Esophagus squamous epithelium (tissue), 5 donors: ENCODE data around the gene TMEM100. TPM values are rescaled to one million over a fixed set of nuclear protein-coding genes. Genes with fewer than 3 reads are reported as not detected.

ENCODE experiments used
- DNase-seq: peaks from one replicate; lab custom pipeline; 2025; lab: John Stamatoyannopoulos, UW
- H3K27ac ChIP-seq, 4 donors: fragments of 200-600 bp; sonication (generic); one replicate each; pipeline ENCODE4 v1.5.1; 2016 to 2019; ENCODE audit warnings: mild to moderate bottlenecking in 1 of 4
- H3K27me3 ChIP-seq, 4 donors: fragments of 200-600 bp; sonication (generic); 1 replicate in 3 of 4; 2 replicates in 1 of 4; pipeline versions ENCODE4 v1.5.1 to v1.6.0; 2017 to 2021; ENCODE audit warnings: antibody characterized with exemption in 1 of 4
- H3K36me3 ChIP-seq, 3 donors: fragments of 200-600 bp; sonication (generic); one replicate each; pipeline ENCODE4 v1.5.1; 2016 to 2019
- H3K4me1 ChIP-seq, 3 donors: fragments of 200-600 bp; sonication (generic); one replicate each; pipeline ENCODE4 v1.5.1; 2017 to 2019
- H3K4me3 ChIP-seq, 4 donors: fragments of 200-600 bp; sonication (generic); 1 replicate in 3 of 4; 2 replicates in 1 of 4; pipeline ENCODE4 v1.5.1; 2016 to 2019; ENCODE audit warnings: mild to moderate bottlenecking in 2 of 4, moderate library complexity in 1 of 4
- H3K9me3 ChIP-seq, 3 donors: fragments of 200-600 bp; sonication (generic); one replicate each; pipeline ENCODE4 v1.5.1; 2016 to 2019
- POLR2A ChIP-seq, 4 donors: fragments of 450-650 bp; IDR thresholded peaks; one replicate each; pipeline ENCODE4 v1.6.1; 2017; ENCODE audit warnings: antibody characterized with exemption in 4 of 4, mild to moderate bottlenecking in 4 of 4, moderate library complexity in 3 of 4
- WGBS, 2 donors: methylation state at CpG; one replicate each; pipeline ENCODE4 v1.1.5; 2018; 5-methylcytosine and 5-hydroxymethylcytosine counted together
- intact Hi-C: fragments of 100-400 bp; cut with DNase I; formaldehyde crosslinking; loops from one replicate; pipeline ENCODE4 v1.15.0; 2022
- total RNA-seq, 4 donors: library from RNA; depleted of rRNA; stranded (reverse); fragments of >200 nt; gene quantifications; one replicate each; pipeline ENCODE4 v1.1.0, GENCODE V29; 2016
- TF ChIP-seq, protein P1 (sequence below), 6 experiments: fragments of 450-650 bp in 4 of 6; fragments of 200-600 bp in 2 of 6; sonication (generic) in 2 of 6; IDR thresholded peaks; one replicate each; pipeline ENCODE4 v1.5.1; 2016 to 2019; ENCODE audit warnings: antibody characterized with exemption in 6 of 6, mild to moderate bottlenecking in 4 of 6, moderate library complexity in 4 of 6
- donor health status: DM: yes; HTN: yes; CAD: no.

The TMEM100 gene, protein sequence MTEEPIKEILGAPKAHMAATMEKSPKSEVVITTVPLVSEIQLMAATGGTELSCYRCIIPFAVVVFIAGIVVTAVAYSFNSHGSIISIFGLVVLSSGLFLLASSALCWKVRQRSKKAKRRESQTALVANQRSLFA
- total RNA-seq, result 1 to 10 TPM in 3 of 4 donors, not detected in 1; 1.1 to 7.8 (median 3.1) TPM

DNA sequence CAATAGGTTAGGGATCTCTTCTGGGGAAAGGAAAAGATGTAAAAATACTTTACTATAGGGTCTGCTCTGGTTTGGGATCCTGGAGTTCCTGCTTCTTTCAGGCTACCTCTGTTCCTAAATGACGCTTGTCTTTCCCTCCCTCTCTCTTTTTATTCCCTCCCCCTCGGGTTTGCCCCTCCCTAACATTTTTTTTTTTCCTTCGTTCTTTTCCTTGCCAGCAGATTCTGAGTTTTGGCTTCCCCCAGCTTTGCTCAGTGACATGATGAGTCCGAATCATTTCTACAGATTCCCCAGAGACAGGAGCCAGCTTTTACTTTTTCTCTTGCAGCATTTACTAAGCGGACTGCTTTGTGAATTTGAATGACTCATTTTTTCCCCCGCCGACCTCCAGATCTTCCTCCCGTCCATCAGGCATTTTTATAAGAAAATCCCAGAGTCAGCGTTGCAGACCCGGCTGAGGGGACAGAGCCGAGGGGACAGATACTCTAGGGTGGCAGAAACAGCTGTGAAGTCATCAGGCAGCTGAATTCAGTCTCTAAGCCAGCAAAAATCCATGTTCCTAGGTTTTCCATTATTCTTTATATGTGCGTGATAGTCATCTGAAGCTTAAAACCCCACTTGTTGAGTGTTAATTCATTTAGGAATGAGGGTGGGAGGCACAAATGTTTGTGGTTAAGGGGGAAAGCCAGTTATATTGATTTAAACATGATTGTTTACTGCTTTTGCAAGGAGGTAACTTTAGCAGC is at the start of gene TMEM100:
Gene TMEM100 (minus strand): TSS at position 123 of the 746 bp plus-strand sequence. CDS start 1,794 bp downstream, outside the sequence.
- H3K36me3 ChIP-seq, result no peaks in the 10 kb centered on the region
- peak within 1 kb of the TSS; percentile 60 to 88 (median 74) for H3K27ac ChIP-seq
- H3K9me3 ChIP-seq, result no peaks in the 10 kb centered on the region
- intact Hi-C loops, result no loop called here
- no peak for DNase-seq
- TF ChIP-seq, protein P1, sequence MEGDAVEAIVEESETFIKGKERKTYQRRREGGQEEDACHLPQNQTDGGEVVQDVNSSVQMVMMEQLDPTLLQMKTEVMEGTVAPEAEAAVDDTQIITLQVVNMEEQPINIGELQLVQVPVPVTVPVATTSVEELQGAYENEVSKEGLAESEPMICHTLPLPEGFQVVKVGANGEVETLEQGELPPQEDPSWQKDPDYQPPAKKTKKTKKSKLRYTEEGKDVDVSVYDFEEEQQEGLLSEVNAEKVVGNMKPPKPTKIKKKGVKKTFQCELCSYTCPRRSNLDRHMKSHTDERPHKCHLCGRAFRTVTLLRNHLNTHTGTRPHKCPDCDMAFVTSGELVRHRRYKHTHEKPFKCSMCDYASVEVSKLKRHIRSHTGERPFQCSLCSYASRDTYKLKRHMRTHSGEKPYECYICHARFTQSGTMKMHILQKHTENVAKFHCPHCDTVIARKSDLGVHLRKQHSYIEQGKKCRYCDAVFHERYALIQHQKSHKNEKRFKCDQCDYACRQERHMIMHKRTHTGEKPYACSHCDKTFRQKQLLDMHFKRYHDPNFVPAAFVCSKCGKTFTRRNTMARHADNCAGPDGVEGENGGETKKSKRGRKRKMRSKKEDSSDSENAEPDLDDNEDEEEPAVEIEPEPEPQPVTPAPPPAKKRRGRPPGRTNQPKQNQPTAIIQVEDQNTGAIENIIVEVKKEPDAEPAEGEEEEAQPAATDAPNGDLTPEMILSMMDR (IDR thresholded peaks at IDR 0.05), result no peak
- TF ChIP-seq POLR2A (IDR thresholded peaks at IDR 0.05), result peak in 2 of 4 donors; percentile 14 to 20
- peak within 1 kb of the TSS in 3 of 4 donors; percentile 35 to 53 (median 37) for H3K4me3 ChIP-seq
- H3K27me3 ChIP-seq, result no peaks in the 10 kb centered on the region
- H3K4me1 ChIP-seq, result peaks cover 4 to 42% (median 16%) of the 10 kb centered on the region in 3 donors
- WGBS, 2 donors, result 8 to 12% methylated on average over 12 of the region's 12 CpGs

DNA sequence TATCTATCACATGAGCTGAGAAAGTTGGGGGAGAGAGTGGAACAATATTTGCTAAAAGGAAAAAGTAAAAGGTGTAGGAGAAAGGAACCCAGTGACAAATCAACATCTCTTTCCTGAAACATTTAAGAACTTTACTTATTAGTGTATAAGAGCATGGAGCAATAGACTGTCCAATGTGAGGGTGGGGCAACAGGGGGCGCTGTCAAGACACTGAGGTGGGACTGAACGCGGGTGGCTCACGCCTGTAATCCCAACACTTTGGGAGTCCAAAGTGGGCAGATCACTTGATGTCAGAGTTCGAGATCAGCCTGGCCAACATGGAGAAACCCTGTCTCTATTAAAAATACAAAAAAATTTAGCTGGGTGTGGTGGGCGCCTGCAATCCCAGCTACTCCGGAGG is 49.4 kb upstream of the TMEM100 start:
- Histone ChIP-seq H3K27me3 (no peaks in the 10 kb centered on the region), H3K4me3 (no peak overlapping the region), H3K27ac (no peak overlapping the region), H3K36me3 (peaks cover 0 to 83% (median 4%) of the 10 kb centered on the region in 3 donors), H3K9me3 (no peaks in the 10 kb centered on the region), H3K4me1 (peaks cover 0 to 25% (median 11%) of the 10 kb centered on the region in 3 donors)
- 93% methylated on average over 7 of the region's 7 CpGs for WGBS, 2 donors
- no peak for DNase-seq
- intact Hi-C loops, result loop anchor here (5.0 kb wide), 1 partner anchor 245 kb away; no protein-coding TSS in a partner anchor
- TF ChIP-seq, protein P1 (IDR thresholded peaks at IDR 0.05), result peak in 1 of 6 experiments; percentile 5
- no peak for TF ChIP-seq POLR2A (IDR thresholded peaks at IDR 0.05)

DNA sequence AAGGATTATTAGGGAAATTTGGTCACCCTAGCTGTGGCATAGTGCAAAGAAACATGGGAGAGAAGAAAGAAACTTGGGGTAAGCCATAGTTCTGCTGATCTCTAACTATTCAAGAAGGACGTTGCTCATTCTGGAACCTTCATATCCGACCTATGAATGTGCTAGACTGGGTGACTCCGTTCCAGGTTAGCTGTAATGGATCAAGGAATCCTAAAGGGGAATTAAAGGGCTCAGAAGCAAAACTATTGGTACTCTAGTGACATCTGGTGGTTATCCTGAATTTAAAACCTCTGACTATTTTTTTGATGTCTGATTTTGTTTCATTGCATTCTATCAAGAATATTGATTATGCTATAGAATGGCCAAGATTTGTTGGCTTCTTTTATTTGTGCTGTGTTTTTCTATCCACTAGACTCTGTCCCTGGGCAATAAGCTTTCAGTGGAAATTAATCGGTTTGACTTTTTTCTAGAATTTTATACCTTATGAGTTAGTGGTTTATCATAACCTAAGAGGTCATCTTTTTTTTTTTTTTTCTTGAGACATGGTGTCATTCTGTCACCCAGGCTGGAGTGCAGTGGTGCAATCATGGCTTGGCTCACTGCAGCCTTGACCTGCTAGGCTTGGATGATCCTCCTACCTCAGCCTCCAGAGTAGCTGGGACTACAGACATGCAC is 47.7 kb upstream of the TMEM100 start:
- peak overlapping the region in 3 of 4 donors; percentile 24 to 76 (median 63) for H3K27ac ChIP-seq

DNA sequence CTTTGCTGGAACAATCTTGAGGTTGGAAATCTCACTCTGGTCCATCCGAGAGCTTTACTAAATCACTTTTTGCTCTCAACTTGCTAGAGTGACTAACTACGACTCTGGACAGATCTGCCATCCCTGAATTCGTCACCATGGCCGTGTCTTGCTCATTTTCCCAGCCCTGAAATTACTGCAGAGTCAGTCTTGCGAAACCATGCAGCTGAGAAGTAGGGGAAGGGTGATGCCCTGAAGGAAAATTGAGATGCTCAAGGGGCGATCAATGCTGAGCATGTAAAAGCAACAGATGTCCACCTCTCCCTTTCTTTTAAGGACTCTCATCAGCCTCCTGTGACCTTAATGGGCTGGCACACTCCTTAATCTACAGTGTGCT is 46.9 kb upstream of the TMEM100 start:
- no peak overlapping the region for H3K4me3 ChIP-seq
- no peaks in the 10 kb centered on the region for H3K27me3 ChIP-seq
- H3K36me3 ChIP-seq, result peaks cover 0 to 60% (median 4%) of the 10 kb centered on the region in 3 donors
- peak overlapping the region in 3 of 4 donors; percentile 24 to 76 (median 63) for H3K27ac ChIP-seq
- H3K4me1 ChIP-seq, result peaks cover 0 to 20% (median 11%) of the 10 kb centered on the region in 3 donors
- WGBS, 2 donors, result 51 to 56% methylated on average over 6 of the region's 6 CpGs
- no peaks in the 10 kb centered on the region for H3K9me3 ChIP-seq
- intact Hi-C loops, result no loop called here
- DNase-seq, result no peak
- TF ChIP-seq, protein P1 (IDR thresholded peaks at IDR 0.05), result no peak
- no peak for TF ChIP-seq POLR2A (IDR thresholded peaks at IDR 0.05)

More for the DNA sequence above, 47.7 kb upstream of the TMEM100 start:
- intact Hi-C loops, result loop anchor here (5.0 kb wide), 1 partner anchor 243 kb away; no protein-coding TSS in a partner anchor
- WGBS, 2 donors, result 29 to 36% methylated on average over 4 of the region's 4 CpGs
- TF ChIP-seq, protein P1 (IDR thresholded peaks at IDR 0.05), result peak; percentile 47 to 66 (median 56)
- TF ChIP-seq POLR2A (IDR thresholded peaks at IDR 0.05), result no peak
- Histone ChIP-seq H3K27me3 (no peaks in the 10 kb centered on the region), H3K36me3 (peaks cover 0 to 67% (median 4%) of the 10 kb centered on the region in 3 donors), H3K9me3 (no peaks in the 10 kb centered on the region), H3K4me1 (peaks cover 0 to 25% (median 11%) of the 10 kb centered on the region in 3 donors), H3K4me3 (no peak overlapping the region)
- no peak for DNase-seq
